Measurements from ENCODE around the gene EBF3.

DNA sequence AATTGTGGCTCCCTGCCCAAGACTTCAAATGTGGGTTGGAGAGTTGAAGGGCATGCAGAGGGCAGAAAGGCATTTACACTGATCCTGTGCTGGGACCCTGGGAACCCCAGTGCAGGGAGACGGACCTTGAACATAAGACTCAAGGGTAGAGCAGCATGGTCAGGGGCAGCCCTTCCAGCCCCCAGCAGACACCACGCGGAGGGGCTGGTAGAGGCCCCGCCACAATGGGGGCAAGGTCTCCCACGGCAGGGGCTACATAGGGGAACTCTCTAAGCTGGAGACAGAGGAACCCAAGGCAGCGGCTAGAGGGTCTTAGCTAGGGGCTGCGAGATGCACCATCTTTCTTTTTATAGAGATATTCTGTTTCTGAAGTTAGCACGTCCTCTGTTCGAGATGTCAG lies 45.2 kb upstream of the EBF3 start:
- TF ChIP-seq EZH2 (IDR thresholded peaks at IDR 0.05; ENCODE audit: borderline replicate concordance, low read length), result no peak
- TF ChIP-seq, protein P1, sequence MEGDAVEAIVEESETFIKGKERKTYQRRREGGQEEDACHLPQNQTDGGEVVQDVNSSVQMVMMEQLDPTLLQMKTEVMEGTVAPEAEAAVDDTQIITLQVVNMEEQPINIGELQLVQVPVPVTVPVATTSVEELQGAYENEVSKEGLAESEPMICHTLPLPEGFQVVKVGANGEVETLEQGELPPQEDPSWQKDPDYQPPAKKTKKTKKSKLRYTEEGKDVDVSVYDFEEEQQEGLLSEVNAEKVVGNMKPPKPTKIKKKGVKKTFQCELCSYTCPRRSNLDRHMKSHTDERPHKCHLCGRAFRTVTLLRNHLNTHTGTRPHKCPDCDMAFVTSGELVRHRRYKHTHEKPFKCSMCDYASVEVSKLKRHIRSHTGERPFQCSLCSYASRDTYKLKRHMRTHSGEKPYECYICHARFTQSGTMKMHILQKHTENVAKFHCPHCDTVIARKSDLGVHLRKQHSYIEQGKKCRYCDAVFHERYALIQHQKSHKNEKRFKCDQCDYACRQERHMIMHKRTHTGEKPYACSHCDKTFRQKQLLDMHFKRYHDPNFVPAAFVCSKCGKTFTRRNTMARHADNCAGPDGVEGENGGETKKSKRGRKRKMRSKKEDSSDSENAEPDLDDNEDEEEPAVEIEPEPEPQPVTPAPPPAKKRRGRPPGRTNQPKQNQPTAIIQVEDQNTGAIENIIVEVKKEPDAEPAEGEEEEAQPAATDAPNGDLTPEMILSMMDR (conservative IDR thresholded peaks at IDR 0.05 in 1 of 2, IDR thresholded peaks at IDR 0.05 in 1 of 2; ENCODE audit: extremely low read depth in 1 of 2, insufficient read depth in 1 of 2, low read depth in 1 of 2, low read length in 2 of 2), result no peak

All from mammary epithelial cell (primary cell).